Retinal pigment epithelial cell (primary cell): ENCODE results near the gene TBL1X.

Experiments used
- DNase-seq: peaks from one replicate; pipeline ENCODE4 v3.0.0-alpha.2; 2010; ENCODE audit warnings: low read depth
- H3K4me3 ChIP-seq: 2 replicates; pipeline ENCODE4 v1.5.1; 2011; ENCODE audit warnings: mild to moderate bottlenecking, low read length, control low read depth, moderate library complexity
- TF ChIP-seq, protein P1 (sequence below): conservative IDR thresholded peaks from 2 replicates; pipeline ENCODE4 v1.5.1; 2011; ENCODE audit warnings: low read depth, low read length, control low read depth, inconsistent platforms

TBL1X gene

DNA sequence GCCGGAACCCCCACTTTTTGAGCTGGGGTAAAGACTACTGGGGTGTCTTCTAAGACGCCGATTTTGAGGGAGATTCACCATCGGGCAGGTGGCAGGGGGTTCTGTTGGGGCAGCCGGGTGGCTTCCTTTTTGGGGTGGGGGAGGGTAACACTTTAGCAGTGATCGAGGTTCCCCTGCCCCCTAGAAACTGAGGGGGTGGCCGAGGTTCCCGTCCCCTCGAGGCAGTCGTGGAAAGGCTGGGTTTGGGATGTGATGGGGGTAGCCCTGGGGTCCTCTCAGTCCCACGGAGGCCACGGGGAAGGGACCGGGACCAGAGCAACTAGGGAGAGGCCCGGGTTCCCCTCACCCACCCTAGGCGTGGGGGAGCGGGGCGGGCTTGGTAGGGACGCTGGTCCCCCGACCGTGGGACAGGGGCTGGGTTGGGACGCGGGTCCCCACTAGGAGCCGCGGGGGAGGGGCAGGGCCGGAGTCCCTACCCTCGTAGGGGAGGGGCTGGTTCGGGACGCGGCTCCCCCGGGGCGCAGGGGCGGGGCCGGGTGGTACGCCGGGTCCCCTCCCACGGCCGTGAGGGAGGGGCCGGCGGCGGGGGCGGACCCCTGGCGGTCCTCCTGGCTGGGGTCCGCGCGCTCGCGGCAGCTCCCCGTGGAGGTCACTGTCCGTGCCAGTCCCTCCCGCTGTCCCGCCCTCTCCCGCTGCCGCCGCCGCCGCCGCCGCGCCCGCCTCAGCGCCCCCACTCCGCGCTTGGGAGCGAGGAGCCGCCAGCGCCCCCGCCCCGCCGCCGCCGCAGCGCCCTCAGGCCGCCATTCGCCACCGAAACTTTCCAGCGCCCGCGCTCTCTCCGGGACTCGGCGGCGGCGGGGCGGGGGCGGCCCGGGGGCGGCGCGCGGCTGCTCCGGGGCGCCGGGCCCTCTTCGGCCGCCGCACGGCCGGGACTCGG, at the start of gene TBL1X:
Gene TBL1X (plus strand): TSS at position 624 of the 937 bp plus-strand sequence. CDS start 188,529 bp downstream, outside the sequence.
- DNase-seq: no peak
- peak within 1 kb of the TSS; percentile 59 for H3K4me3 ChIP-seq
- TF ChIP-seq, protein P1, sequence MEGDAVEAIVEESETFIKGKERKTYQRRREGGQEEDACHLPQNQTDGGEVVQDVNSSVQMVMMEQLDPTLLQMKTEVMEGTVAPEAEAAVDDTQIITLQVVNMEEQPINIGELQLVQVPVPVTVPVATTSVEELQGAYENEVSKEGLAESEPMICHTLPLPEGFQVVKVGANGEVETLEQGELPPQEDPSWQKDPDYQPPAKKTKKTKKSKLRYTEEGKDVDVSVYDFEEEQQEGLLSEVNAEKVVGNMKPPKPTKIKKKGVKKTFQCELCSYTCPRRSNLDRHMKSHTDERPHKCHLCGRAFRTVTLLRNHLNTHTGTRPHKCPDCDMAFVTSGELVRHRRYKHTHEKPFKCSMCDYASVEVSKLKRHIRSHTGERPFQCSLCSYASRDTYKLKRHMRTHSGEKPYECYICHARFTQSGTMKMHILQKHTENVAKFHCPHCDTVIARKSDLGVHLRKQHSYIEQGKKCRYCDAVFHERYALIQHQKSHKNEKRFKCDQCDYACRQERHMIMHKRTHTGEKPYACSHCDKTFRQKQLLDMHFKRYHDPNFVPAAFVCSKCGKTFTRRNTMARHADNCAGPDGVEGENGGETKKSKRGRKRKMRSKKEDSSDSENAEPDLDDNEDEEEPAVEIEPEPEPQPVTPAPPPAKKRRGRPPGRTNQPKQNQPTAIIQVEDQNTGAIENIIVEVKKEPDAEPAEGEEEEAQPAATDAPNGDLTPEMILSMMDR: no peak

DNA sequence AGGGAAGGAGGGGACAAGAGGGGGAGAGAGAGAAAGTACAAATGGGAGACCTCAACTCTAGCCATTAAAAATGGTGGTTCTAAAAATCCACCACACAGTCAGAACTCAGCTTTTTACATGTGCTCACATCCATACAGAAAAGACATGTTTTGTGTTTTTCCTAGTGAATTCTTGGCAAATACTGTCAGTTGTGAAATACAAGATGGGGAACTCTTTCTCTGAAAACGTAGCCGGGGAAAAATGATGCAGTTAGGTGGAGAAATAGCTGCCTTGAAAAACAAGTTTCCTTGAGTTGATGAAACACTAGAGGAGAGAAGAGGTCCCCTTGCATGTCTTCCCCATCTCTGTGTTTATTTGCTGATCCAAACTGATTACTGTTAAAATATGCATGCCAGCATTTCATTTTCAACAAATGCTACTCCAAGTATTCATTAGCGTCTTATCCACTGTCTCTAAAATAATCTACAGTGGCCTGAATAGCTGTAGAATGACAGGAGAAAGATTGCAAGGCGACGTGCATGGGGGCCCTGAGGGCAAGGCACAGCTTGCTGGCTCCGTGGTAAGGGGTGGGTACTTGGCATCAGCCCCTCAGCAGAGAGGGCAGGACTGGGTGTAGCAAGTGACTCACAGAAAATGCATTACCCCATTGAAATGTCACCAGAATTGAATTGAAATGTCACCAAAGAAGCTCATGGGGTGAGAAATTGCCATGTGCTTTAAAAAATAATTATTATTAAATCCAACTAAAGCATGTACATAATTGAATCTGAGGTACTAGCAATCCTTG, 48.1 kb upstream of the TBL1X start:
- TF ChIP-seq, protein P1: no peak
- no peak overlapping the region for H3K4me3 ChIP-seq
- DNase-seq: no peak

DNA sequence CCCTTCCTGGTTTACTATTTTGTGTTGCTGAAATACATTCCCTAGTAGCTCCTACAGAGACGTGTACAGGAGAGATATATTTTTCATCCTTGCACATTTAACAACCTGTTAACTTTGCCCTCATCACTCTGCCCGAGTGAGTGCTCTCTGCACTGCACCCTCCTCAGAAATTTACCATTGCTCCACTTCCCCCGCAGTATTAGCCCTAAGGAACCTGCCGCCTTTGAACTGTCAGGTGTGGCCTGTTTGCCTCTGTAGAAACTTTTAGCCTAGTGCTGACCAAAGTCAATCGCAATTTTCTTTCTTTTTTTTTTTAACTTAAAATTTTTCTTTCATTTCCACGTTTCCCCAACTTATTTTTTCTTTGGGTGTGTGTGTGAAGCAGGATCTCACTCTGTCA, 46.6 kb upstream of the TBL1X start:
- no peak overlapping the region for H3K4me3 ChIP-seq
- no peak for DNase-seq
- TF ChIP-seq, protein P1: no peak

DNA sequence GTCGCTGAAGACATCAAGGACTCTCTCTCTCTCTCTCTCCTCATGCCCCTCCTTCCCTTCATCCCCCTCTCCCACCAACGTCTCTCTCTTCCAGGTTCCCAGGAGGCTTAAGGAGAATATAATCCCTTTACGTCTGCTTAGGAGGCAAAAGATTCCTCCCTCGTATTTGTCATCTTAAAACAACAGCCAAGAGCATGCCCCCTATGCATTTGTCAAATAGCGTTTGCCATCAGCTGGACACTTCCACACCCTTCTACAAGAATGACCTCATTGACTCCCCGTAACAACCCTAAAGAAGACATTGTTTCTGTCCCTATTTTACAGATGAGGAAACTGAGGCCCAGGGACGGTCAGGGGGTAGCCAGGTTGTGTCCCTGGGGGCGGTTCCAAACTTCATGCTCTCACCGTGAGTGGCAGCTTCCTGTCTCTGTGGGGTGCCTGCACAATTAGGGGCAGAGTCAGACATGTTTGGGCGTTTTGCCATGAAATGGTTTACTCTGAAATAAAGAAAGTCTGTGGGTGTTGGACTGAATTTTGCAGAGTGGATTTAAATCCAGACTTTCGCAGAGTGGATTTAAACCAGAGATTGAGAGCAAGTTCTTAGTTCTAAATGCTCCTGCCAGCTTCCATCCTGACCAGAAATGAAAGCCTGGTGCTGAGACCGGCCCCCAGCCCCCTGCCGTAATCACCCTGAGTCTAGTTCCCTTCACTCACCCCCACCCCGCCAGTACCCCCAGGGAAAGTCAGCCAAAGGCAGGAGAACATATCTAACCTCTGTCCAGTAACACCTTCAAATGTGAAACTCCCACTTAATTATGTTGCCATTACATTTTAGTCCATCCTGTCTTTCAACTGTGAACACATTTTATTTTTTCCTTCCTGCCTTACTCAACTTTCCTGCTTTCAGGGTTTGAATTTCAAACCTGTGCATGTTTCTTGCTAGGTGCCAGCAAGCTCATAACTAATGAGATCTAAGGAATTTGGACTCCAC, 44.3 kb upstream of the TBL1X start:
- peak; percentile 59 for DNase-seq
- TF ChIP-seq, protein P1: no peak
- no peak overlapping the region for H3K4me3 ChIP-seq

DNA sequence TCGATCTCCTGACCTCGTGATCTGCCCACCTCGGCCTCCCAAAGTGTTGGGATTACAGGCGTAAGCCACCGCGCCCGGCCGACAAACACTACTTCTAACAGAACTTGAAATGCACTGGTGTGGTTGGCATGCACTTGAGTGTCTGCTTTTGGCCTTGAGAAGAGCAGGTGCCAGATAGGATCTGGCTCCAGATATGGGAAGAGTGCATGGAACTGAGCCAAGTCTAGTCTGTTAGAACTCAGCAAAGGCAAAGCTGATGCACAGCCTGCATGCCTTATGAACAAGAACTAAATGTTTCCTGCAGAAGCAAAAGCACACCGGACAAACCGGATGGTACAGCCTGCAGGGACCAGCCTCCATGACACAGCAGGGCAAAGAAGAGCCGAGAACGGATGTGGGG, 35.1 kb upstream of the TBL1X start:
- TF ChIP-seq, protein P1: no peak
- no peak overlapping the region for H3K4me3 ChIP-seq
- DNase-seq: no peak

DNA sequence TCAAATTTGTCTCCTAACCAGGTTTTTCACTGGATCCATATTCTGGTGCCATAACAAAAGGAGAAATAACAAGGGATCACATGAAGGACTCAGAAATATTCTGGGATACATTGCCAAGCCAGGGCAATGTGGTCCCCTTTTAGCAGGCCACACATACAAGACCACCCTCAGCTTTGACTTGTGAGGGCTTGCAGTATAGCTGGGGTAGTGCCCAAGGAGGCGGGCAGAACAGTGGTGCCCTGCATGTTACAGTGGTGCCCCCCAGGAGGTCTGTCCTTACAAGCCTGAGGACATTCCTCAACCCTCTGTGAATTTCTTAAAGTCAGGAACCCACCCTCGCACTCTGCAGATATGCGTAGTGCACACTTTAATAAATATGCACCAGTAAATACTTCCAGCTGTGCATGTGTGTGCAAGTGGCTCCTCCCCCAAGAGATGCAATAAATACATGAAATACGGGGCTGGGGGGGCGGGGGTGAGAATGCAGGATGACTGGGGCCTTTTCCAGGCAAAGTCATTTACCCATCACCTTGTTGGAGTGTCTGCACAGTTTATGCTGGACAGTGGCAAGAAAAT, 34.4 kb upstream of the TBL1X start:
- no peak overlapping the region for H3K4me3 ChIP-seq

More for the DNA sequence above, 34.4 kb upstream of the TBL1X start:
- DNase-seq: no peak
- TF ChIP-seq, protein P1: no peak
